HCT116 (cell line): Measurements from ENCODE around the gene HOOK1. TPM values are rescaled to one million over a fixed set of nuclear protein-coding genes. Genes with fewer than 3 reads are reported as not detected.

ENCODE experiments used
- ATAC-seq: fragments of 200-7000 bp; cut with Tn5 transposase; 2 replicates; pipeline ENCODE4 v1.9.1; 2020; ENCODE audit warnings: mild to moderate bottlenecking, moderate library complexity
- BruUV-seq: library from RNA; stranded (reverse); fragments of 400-500 nt; replicated peaks from 2 replicates; lab custom pipeline; 2021; lab: Mats Ljungman, UMichigan
- CTCF ChIA-PET: fragments of 300-600 bp; sonication (Branson Sonifier 250); formaldehyde crosslinking; loops from one replicate; lab custom pipeline; 2021; ENCODE audit warnings: antibody characterized with exemption; lab: Charles Lee
- POLR2A ChIA-PET: fragments of 300-600, 350-600 bp; sonication (Branson Sonifier 250); formaldehyde crosslinking; loops from one replicate; lab custom pipeline; 2021; ENCODE audit warnings: antibody characterized with exemption; lab: Charles Lee
- RAD21 ChIA-PET, 2 experiments: fragments of 300-600 bp; sonication (Branson Sonifier 250); formaldehyde crosslinking; loops; one replicate each; lab custom pipeline; 2023; ENCODE audit warnings: low total read pairs in 2 of 2; ENCODE audit not compliant: uncharacterized antibody in 2 of 2, unreplicated experiment in 2 of 2, low non-redundant PET in 1 of 2; lab: Charles Lee
- DNase-seq: peaks from one replicate; pipeline ENCODE4 v3.0.0-alpha.2; 2010; ENCODE audit warnings: low read depth, low spot score
- H2AFZ ChIP-seq: fragments of 200-600 bp; shearing (Covaris generic), sonication (generic); 2 replicates; pipeline ENCODE4 v1.6.1; 2017; ENCODE audit warnings: low read depth, mixed run types, mixed read lengths, antibody characterized with exemption, low read length; ENCODE audit not compliant: poor library complexity, severe bottlenecking
- H3K27ac ChIP-seq: 2 replicates; pipeline ENCODE4 v1.5.1; 2012; ENCODE audit warnings: low read depth, low read length
- H3K27me3 ChIP-seq: fragments of 200-600 bp; sonication (generic); 2 replicates; pipeline ENCODE4 v1.6.1; 2016; ENCODE audit warnings: mixed run types, low read length, mixed read lengths; ENCODE audit not compliant: insufficient read depth
- H3K36me3 ChIP-seq, 2 experiments: fragments of 200-500 bp in 1 of 2; fragments of 200-600 bp in 1 of 2; sonication (Bioruptor generic) in 1 of 2; sonication (generic) in 1 of 2; 2 replicates each; pipeline versions ENCODE4 v1.5.1 to v1.6.1; 2014 to 2016; ENCODE audit warnings: low read length in 2 of 2, inconsistent platforms in 1 of 2, mixed read lengths in 1 of 2, mixed run types in 1 of 2; ENCODE audit not compliant: insufficient read depth in 2 of 2, control insufficient read depth in 1 of 2
- H3K4me1 ChIP-seq, 2 experiments: fragments of 200-600 bp in 1 of 2; sonication (generic) in 1 of 2; 2 replicates each; pipeline versions ENCODE4 v1.5.1 to v1.6.1; 2012 to 2017; ENCODE audit warnings: low read length in 2 of 2, inconsistent platforms in 1 of 2, mild to moderate bottlenecking in 1 of 2, mixed read lengths in 1 of 2, mixed run types in 1 of 2, moderate library complexity in 1 of 2; ENCODE audit not compliant: insufficient read depth in 2 of 2, control insufficient read depth in 1 of 2
- H3K4me2 ChIP-seq: fragments of 200-600 bp; sonication (generic); 2 replicates; pipeline ENCODE4 v1.6.1; 2017; ENCODE audit warnings: mixed run types, low read length, mixed read lengths
- H3K4me3 ChIP-seq, 2 experiments: fragments of 200-600 bp in 1 of 2; sonication (generic) in 1 of 2; replicated peaks in 1 of 2; 2 replicates each; pipeline ENCODE4 v1.5.1; 2011 to 2016; ENCODE audit warnings: low read length in 2 of 2, control low read depth in 1 of 2, low read depth in 1 of 2, mild to moderate bottlenecking in 1 of 2, mixed read lengths in 1 of 2, mixed run types in 1 of 2
- H3K79me2 ChIP-seq: fragments of 200-600 bp; sonication (generic); 2 replicates; pipeline ENCODE4 v1.6.1; 2017; ENCODE audit warnings: mild to moderate bottlenecking, mixed run types, low read length, moderate library complexity, mixed read lengths; ENCODE audit not compliant: insufficient read depth
- H3K9ac ChIP-seq: fragments of 200-600 bp; sonication (generic); 2 replicates; pipeline ENCODE4 v1.6.1; 2016; ENCODE audit warnings: low read length, mixed read lengths
- H3K9me2 ChIP-seq: fragments of 200-600 bp; sonication (generic), shearing (Covaris generic); 2 replicates; pipeline ENCODE4 v1.6.1; 2017; ENCODE audit warnings: mixed run types, mild to moderate bottlenecking, moderate library complexity; ENCODE audit not compliant: insufficient read depth
- H3K9me3 ChIP-seq, 2 experiments: fragments of 200-500 bp in 1 of 2; fragments of 200-600 bp in 1 of 2; sonication (Bioruptor generic) in 1 of 2; sonication (generic) in 1 of 2; 2 replicates each; pipeline ENCODE4 v1.6.1; 2014 to 2017; ENCODE audit warnings: low read length in 2 of 2, mixed read lengths in 2 of 2, inconsistent platforms in 1 of 2, low read depth in 1 of 2, mild to moderate bottlenecking in 1 of 2, mixed run types in 1 of 2, moderate library complexity in 1 of 2; ENCODE audit not compliant: control insufficient read depth in 1 of 2, insufficient read depth in 1 of 2
- H4K20me1 ChIP-seq: fragments of 200-600 bp; sonication (generic), shearing (Covaris generic); 2 replicates; pipeline ENCODE4 v1.6.1; 2017; ENCODE audit warnings: mixed run types, mild to moderate bottlenecking, moderate library complexity; ENCODE audit not compliant: insufficient read depth
- CEBPB ChIP-seq: IDR thresholded peaks from 2 replicates; pipeline ENCODE4 v1.6.1; 2012; ENCODE audit warnings: low read depth
- ELF1 ChIP-seq: IDR thresholded peaks from 2 replicates; pipeline ENCODE4 v1.6.1; 2012; ENCODE audit warnings: low read depth, borderline replicate concordance
- FOSL1 ChIP-seq: IDR thresholded peaks from 2 replicates; pipeline ENCODE4 v1.6.1; 2012; ENCODE audit warnings: low read depth
- intact Hi-C: fragments of 100-400 bp; cut with micrococcal nuclease; formaldehyde crosslinking; loops from 2 replicates; pipeline ENCODE4 v1.10.0; 2022
- total RNA-seq: library from RNA; stranded (reverse); gene quantifications from one replicate; pipeline ENCODE4 v1.2.1, GENCODE V29; 2021; ENCODE audit not compliant: unreplicated experiment
- TF ChIP-seq, protein P1 (sequence below): IDR thresholded peaks from 2 replicates; pipeline ENCODE4 v1.6.1; 2012; ENCODE audit warnings: low read depth

HOOK1 gene
- total RNA-seq, 1 experiment from 2014 or later, result 30.9 TPM

GRCh38 chr1:59816318-59816878, 1.6 kb downstream of the HOOK1 start (continued):
- TF ChIP-seq, protein P1, sequence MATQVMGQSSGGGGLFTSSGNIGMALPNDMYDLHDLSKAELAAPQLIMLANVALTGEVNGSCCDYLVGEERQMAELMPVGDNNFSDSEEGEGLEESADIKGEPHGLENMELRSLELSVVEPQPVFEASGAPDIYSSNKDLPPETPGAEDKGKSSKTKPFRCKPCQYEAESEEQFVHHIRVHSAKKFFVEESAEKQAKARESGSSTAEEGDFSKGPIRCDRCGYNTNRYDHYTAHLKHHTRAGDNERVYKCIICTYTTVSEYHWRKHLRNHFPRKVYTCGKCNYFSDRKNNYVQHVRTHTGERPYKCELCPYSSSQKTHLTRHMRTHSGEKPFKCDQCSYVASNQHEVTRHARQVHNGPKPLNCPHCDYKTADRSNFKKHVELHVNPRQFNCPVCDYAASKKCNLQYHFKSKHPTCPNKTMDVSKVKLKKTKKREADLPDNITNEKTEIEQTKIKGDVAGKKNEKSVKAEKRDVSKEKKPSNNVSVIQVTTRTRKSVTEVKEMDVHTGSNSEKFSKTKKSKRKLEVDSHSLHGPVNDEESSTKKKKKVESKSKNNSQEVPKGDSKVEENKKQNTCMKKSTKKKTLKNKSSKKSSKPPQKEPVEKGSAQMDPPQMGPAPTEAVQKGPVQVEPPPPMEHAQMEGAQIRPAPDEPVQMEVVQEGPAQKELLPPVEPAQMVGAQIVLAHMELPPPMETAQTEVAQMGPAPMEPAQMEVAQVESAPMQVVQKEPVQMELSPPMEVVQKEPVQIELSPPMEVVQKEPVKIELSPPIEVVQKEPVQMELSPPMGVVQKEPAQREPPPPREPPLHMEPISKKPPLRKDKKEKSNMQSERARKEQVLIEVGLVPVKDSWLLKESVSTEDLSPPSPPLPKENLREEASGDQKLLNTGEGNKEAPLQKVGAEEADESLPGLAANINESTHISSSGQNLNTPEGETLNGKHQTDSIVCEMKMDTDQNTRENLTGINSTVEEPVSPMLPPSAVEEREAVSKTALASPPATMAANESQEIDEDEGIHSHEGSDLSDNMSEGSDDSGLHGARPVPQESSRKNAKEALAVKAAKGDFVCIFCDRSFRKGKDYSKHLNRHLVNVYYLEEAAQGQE, result no peak
- no peak for TF ChIP-seq FOSL1

GRCh38 chr1:59819566-59820438, 5.1 kb downstream of the HOOK1 start:
- Histone ChIP-seq H3K4me2 (no peak overlapping the region), H3K4me3 (no peak overlapping the region), H3K36me3 (no peaks in the 10 kb centered on the region), H4K20me1 (no peaks in the 10 kb centered on the region; the same call in 1 of the 2 replicates), H3K9me2 (no peaks in the 10 kb centered on the region), H3K9me3 (no peaks in the 10 kb centered on the region), H3K9ac (no peak overlapping the region), H3K79me2 (peaks cover 53% of the 10 kb centered on the region), H3K4me1 (peaks cover 0 to 14% of the 10 kb centered on the region in 2 experiments; a peak in 2 of 4 replicates), H3K27me3 (no peaks in the 10 kb centered on the region), H3K27ac (no peak overlapping the region), H2AFZ (no peak overlapping the region)
- BruUV-seq, result no TSS peak
- TF ChIP-seq ELF1 (no peak), CEBPB (no peak)
- ChIA-PET POLR2A (no interaction called here), CTCF (no interaction called here), RAD21 (no interaction called here)
- intact Hi-C loops, result no loop called here
- no peak for ATAC-seq
- DNase-seq, result no peak
